ENCODE measurements around the gene RBP3.
A peak's percentile ranks its signal among the peaks of the same experiment; 100 is the strongest.

RBP3 gene

DNA sequence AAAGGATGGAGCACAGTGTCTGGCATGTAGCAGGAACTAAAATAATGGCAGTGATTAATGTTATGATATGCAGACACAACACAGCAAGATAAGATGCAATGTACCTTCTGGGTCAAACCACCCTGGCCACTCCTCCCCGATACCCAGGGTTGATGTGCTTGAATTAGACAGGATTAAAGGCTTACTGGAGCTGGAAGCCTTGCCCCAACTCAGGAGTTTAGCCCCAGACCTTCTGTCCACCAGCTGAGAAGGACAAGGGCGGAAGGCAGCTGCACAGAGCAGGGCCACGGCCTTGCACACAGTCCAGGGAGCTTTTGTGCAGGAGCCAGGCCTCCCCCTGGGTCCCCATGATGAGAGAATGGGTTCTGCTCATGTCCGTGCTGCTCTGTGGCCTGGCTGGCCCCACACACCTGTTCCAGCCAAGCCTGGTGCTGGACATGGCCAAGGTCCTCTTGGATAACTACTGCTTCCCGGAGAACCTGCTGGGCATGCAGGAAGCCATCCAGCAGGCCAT, at the start of gene RBP3:
TSS of gene RBP3 (plus strand) at position 226 of the 514 bp plus-strand sequence. CDS start at position 348, 122 bp downstream.
- TF ChIP-seq ZFX (IDR thresholded peaks at IDR 0.05; ENCODE audit: borderline replicate concordance) = no peak
- no peak for TF ChIP-seq CTCF (IDR thresholded peaks at IDR 0.05)

GRCh38 chr10:47298715-47299114, 49.4 kb upstream of the RBP3 start:
- TF ChIP-seq ZFX (IDR thresholded peaks at IDR 0.05; ENCODE audit: borderline replicate concordance) (no peak), CTCF (IDR thresholded peaks at IDR 0.05) (no peak)
- H3K27ac ChIP-seq = no peak overlapping the region

More for the DNA sequence above, at the start of gene RBP3:
- H3K27ac ChIP-seq = peak within 1 kb of the TSS; percentile 82

DNA sequence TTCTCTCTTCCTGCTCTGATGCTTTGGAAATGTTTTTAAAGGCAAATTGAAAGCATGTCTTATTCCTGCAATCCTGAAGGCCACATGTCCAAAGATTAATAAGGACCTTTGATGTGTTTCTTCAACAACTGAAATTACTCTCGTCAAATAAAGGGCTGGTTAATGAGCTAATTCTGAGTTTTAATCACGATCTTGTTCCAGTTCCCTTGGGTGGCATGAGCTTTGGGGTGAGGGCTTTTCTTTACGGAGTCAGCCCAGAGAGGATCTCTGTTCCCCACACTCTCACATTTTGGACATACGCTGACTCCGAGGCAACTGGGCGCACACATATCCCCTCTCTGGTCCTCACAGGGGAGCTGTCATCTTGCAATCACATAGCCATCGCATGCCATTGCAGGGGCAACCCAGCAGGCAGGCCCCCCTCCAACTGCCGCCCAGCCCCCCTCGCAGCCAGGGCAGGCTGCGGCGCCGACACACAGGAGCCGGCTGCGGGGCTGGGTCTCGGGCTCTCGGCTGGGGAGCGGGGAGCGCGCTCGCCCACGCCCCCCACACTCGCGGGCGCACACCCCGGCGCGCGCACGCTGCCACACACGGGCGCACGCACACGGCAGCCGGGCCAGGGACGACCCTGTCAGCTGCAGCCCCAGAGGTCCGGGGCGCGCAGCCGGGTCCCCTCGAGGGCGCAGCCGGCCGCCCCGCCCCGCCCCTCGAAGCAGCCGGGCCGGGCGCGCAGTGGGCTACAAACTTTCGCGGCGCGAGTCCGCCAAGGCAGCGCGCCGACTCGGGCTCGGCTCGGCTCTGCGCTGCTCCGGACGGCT, 48.3 kb upstream of the RBP3 start, which contains the start of gene GDF10:
TSS of gene GDF10 (plus strand) at position 587 of the 818 bp plus-strand sequence. CDS start 455 bp downstream, outside the sequence.
- H3K27ac ChIP-seq = no peak within 1 kb of the TSS
- TF ChIP-seq CTCF (IDR thresholded peaks at IDR 0.05) (no peak), ZFX (IDR thresholded peaks at IDR 0.05; ENCODE audit: borderline replicate concordance) (no peak)

DNA sequence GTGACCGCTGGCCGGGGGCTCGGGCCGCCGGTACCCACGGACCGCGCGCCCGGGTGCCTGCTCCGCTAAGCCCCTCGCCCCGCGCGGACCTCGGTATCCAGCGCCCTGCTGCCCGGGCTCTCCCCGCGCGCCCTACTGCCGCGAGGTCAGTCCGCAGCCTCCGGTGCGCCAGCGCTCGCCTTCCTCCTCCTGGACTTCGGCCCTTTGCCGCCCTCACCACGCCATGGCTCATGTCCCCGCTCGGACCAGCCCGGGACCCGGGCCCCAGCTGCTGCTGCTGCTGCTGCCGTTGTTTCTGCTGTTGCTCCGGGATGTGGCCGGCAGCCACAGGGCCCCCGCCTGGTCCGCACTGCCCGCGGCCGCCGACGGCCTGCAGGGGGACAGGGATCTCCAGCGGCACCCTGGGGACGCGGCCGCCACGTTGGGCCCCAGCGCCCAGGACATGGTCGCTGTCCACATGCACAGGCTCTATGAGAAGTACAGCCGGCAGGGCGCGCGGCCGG, 47.7 kb upstream of the RBP3 start:
- no peak overlapping the region for H3K27ac ChIP-seq
- peak; percentile 14; the same call in 1 of the 2 replicates for TF ChIP-seq CTCF (IDR thresholded peaks at IDR 0.05)
- TF ChIP-seq ZFX (IDR thresholded peaks at IDR 0.05; ENCODE audit: borderline replicate concordance) = no peak

DNA sequence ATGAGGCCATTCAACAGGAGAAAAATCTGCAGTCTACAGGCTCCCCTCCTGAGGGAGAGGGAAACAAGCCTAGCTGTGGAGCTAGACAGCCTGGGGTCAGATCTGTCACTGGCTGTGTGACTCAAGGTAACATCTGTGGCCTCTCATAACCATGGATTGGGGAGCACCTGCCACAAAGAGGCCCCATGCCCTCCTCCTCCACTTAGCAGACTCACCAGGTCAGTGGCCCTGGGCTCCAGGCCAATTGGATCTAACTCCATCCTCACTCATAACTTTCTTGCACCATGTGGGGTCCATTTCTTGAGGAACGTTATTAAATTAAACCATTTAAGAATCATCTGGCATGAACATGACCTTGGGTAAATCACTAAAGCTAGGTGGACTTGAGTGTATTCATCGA, 46.3 kb upstream of the RBP3 start:
- H3K27ac ChIP-seq = no peak overlapping the region
- no peak for TF ChIP-seq ZFX (IDR thresholded peaks at IDR 0.05; ENCODE audit: borderline replicate concordance)
- no peak for TF ChIP-seq CTCF (IDR thresholded peaks at IDR 0.05)

DNA sequence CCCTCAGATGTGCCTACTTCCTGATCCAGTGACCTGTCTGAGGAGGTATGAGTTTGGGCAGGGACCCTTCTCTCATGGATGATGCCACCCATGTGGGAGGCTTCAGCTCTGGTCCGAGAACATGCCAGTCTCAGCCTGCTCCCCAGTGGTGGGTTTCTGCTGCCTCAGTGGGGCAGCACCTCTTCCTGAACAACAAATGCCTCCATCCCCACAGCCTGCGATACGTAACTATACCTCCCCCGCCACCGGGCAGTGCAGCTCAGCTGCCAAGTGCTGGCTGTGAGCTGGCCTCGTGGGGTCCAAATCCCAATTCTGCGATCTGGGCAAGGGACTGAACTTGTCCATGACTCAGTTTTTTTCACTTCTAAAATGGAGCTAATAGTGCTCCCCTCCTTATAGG, 45.1 kb upstream of the RBP3 start:
- H3K27ac ChIP-seq = no peak overlapping the region
- TF ChIP-seq CTCF (IDR thresholded peaks at IDR 0.05) = no peak
- no peak for TF ChIP-seq ZFX (IDR thresholded peaks at IDR 0.05; ENCODE audit: borderline replicate concordance)

DNA sequence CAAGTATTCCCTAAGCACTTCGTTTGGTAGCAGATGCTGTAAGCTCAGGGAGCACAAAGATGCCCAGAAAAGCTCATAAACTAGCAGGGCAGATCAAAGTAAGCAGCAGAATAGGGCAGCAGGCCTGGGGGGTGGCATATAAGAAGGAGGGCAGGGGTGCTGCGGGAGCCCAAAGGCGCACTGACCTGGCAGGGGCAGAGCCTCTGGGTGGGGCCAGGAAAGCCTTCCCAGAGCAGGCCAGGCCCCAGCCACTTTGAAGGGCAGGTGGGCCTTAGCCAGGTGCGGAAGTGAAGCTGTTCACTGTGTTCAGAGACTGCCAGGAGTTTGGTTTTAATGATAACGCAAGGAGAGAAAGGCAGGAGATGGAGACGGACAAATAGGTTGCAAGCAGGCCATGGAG, 44.3 kb upstream of the RBP3 start:
- H3K27ac ChIP-seq = no peak overlapping the region
- TF ChIP-seq CTCF (IDR thresholded peaks at IDR 0.05) (no peak), ZFX (IDR thresholded peaks at IDR 0.05; ENCODE audit: borderline replicate concordance) (no peak)
